ENCODE measurements around the gene SRGAP3. TPM values are rescaled to one million over a fixed set of nuclear protein-coding genes. Genes with fewer than 3 reads are reported as not detected.

Gene SRGAP3
- total RNA-seq, 2 experiments from 2014 or later: 2.8 to 3.2 TPM

DNA sequence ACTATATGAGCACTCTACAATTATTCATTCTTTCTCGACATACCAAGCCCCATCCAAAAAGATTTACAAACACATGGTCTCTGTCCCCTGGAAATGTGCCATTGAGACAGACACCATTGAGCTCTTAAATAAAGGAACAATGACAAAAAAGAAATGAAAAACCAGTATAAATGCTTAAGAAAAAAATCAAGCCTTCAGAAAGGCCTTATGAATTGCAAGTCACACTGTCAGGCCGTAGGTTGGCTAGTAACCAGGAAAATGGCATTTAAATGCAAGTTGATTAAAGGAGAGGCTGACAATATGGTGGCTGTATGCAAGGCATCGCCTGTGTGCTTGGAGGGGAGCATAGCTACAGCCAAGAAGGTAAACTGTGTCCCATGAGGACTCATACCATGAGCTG, 49.7 kb downstream of the SRGAP3 start:
- Mint-ChIP-seq H3K36me3 (no peaks in the 10 kb centered on the region), H3K27ac (no peak overlapping the region), H3K4me3 (no peak overlapping the region), H3K4me1 (no peaks in the 10 kb centered on the region), H3K9me3 (ENCODE audit: low read depth) (no peaks in the 10 kb centered on the region), H3K27me3 (peaks cover 23% of the 10 kb centered on the region)
- no peak for DNase-seq
- ATAC-seq: no peak
- CTCF ChIA-PET: no interaction called here

DNA sequence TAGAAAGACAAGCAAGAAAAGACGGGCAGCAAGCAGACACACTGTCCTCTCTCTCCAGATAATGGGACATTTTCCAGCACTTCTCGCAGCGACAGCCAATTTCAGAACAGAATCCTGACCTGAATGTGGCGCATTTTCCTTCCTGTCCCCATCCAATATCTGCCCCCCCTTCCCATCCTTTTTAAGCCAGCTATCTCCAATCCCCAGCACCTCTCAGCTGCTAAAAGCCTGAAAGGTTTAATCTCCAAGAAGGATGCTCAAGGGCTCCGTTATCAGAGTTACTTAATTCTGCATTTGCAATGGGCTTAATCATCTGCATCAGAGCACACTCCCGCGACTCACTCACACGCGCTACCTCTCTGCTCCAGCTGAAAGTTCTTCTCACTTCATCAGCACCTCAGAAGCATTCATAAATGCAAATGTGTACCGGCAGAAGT, 50.5 kb downstream of the SRGAP3 start:
- H3K36me3 Mint-ChIP-seq: no peaks in the 10 kb centered on the region
- no peak overlapping the region for H3K4me3 Mint-ChIP-seq
- CTCF ChIA-PET: no interaction called here
- H3K4me1 Mint-ChIP-seq: no peaks in the 10 kb centered on the region
- no peak overlapping the region for H3K27ac Mint-ChIP-seq
- DNase-seq: no peak
- no peaks in the 10 kb centered on the region for H3K9me3 Mint-ChIP-seq (ENCODE audit: low read depth)
- ATAC-seq: no peak
- H3K27me3 Mint-ChIP-seq: peaks cover 26% of the 10 kb centered on the region

- Mint-ChIP-seq H3K4me1 (no peaks in the 10 kb centered on the region), H3K4me3 (no peak overlapping the region), H3K27me3 (peaks cover 26% of the 10 kb centered on the region), H3K36me3 (no peaks in the 10 kb centered on the region), H3K27ac (no peak overlapping the region), H3K9me3 (ENCODE audit: low read depth) (no peaks in the 10 kb centered on the region)
- CTCF ChIA-PET: no interaction called here
- no peak for DNase-seq
- ATAC-seq: no peak
Observed at GRCh38 chr3:9198261-9198660, 51.2 kb downstream of the SRGAP3 start.

DNA sequence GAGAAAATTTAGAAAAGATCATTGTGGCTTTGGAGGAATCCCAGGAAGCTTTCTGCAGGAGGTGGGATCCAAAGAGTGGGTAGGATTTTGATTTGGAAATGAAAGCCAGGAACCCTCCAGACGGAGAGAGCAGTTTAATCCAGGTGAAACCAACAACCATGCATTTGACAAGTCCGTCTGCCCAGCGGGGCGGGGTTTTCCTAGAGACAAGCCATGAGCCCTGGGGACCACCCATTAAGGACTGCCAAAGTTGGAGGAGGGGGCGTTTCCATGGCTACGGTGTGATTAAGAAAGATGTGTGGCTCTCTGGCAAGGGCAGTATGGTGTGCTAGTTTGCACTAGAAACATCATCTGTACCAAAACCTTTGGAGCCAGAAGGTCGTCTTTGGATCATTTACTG, 53.4 kb downstream of the SRGAP3 start:
- no peaks in the 10 kb centered on the region for H3K9me3 Mint-ChIP-seq (ENCODE audit: low read depth)
- no peak overlapping the region for H3K4me3 Mint-ChIP-seq
- ATAC-seq: no peak
- H3K27me3 Mint-ChIP-seq: peaks cover 33% of the 10 kb centered on the region
- CTCF ChIA-PET: no interaction called here
- no peak overlapping the region for H3K27ac Mint-ChIP-seq
- no peaks in the 10 kb centered on the region for H3K36me3 Mint-ChIP-seq
- no peak for DNase-seq
- H3K4me1 Mint-ChIP-seq: no peaks in the 10 kb centered on the region

GRCh38 chr3:9195390-9195789, 54.1 kb downstream of the SRGAP3 start:
- CTCF ChIA-PET: no interaction called here
- H3K36me3 Mint-ChIP-seq: no peaks in the 10 kb centered on the region
- ATAC-seq: no peak

GRCh38 chr3:9194509-9195184, 54.8 kb downstream of the SRGAP3 start:
- Mint-ChIP-seq H3K27me3 (peaks cover 41% of the 10 kb centered on the region), H3K27ac (no peak overlapping the region), H3K36me3 (no peaks in the 10 kb centered on the region), H3K4me1 (no peaks in the 10 kb centered on the region), H3K4me3 (no peak overlapping the region), H3K9me3 (ENCODE audit: low read depth) (no peaks in the 10 kb centered on the region)
- CTCF ChIA-PET: no interaction called here
- ATAC-seq: no peak
- DNase-seq: no peak

More at GRCh38 chr3:9195390-9195789, 54.1 kb downstream of the SRGAP3 start:
- no peak for DNase-seq
- no peaks in the 10 kb centered on the region for H3K9me3 Mint-ChIP-seq (ENCODE audit: low read depth)
- no peak overlapping the region for H3K4me3 Mint-ChIP-seq
- no peak overlapping the region for H3K27ac Mint-ChIP-seq
- no peaks in the 10 kb centered on the region for H3K4me1 Mint-ChIP-seq
- H3K27me3 Mint-ChIP-seq: peaks cover 36% of the 10 kb centered on the region

GRCh38 chr3:9193633-9194195, 55.7 kb downstream of the SRGAP3 start:
- DNase-seq (no peak), ATAC-seq (no peak)
- Mint-ChIP-seq H3K4me1 (no peaks in the 10 kb centered on the region), H3K27ac (no peak overlapping the region), H3K9me3 (ENCODE audit: low read depth) (no peaks in the 10 kb centered on the region), H3K36me3 (no peaks in the 10 kb centered on the region), H3K4me3 (no peak overlapping the region), H3K27me3 (peaks cover 50% of the 10 kb centered on the region)
- CTCF ChIA-PET: no interaction called here

DNA sequence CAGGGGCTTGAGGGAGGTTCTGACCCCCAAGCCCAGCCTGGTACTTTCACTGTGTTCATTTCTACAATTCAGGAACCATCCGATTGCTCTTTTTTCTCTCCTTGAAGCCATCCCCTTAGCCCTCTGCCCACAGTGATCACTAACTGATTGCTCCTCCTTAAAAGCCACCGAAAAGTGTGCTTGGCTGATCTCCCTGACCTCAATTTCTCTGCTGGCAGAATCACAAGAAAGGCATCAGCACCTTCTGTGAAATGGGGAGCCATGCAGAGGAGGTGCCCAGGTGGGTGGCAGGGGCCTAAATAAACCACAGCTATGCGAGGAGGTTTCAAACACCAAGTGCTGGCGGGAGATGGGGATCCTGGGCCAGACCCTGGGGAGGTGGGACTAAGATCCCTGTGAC, 56.2 kb downstream of the SRGAP3 start:
- CTCF ChIA-PET: no interaction called here
- H3K9me3 Mint-ChIP-seq (ENCODE audit: low read depth): no peaks in the 10 kb centered on the region
- no peaks in the 10 kb centered on the region for H3K4me1 Mint-ChIP-seq
- peaks cover 55% of the 10 kb centered on the region for H3K27me3 Mint-ChIP-seq
- no peak for ATAC-seq
- no peak overlapping the region for H3K27ac Mint-ChIP-seq
- H3K4me3 Mint-ChIP-seq: no peak overlapping the region
- DNase-seq: no peak
- no peaks in the 10 kb centered on the region for H3K36me3 Mint-ChIP-seq

DNA sequence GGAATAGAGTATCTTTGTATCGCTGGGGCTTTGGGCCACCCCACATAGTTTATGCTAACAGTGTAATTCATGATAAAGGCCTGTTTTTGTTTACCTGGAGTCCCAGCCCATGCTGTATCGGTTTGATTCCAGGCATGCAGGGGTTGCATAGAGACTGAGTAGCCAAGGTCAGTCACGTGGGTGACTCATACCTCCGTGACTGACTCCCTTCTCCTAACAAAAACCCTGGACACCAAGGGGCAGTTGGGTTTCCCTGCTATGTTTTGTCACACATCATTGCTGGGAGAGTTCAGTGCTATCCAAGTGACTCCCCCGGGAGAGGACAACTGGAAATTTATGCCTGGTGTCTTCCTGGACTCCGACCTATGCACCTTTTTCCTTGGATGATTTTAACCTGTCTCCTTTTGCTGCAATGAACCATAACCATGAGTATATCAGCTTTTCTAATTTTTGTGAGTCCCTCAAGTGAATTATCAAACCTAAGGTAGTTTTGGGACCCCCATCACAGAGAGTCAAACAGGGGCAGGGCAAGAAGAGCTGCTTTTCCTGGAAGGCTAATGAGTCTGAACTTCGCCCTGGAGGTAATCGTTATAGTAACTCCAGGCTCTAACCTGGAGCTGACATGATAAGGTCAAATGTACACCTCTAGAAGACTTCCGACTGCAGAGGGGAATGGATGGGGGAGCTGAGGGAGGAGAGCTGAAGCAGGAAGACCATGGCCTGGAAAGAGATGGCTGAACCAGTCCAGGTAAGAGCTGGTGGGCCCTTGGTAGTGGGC, 57.0 kb downstream of the SRGAP3 start:
- no peak overlapping the region for H3K4me3 Mint-ChIP-seq
- H3K27me3 Mint-ChIP-seq: peaks cover 57% of the 10 kb centered on the region
- DNase-seq (no peak), ATAC-seq (no peak)
- H3K27ac Mint-ChIP-seq: no peak overlapping the region
- no peaks in the 10 kb centered on the region for H3K4me1 Mint-ChIP-seq
- CTCF ChIA-PET: no interaction called here
- H3K9me3 Mint-ChIP-seq (ENCODE audit: low read depth): no peaks in the 10 kb centered on the region
- no peaks in the 10 kb centered on the region for H3K36me3 Mint-ChIP-seq

- ATAC-seq: no peak
- CTCF ChIA-PET: no interaction called here
- H3K9me3 Mint-ChIP-seq (ENCODE audit: low read depth): no peaks in the 10 kb centered on the region
- peaks cover 50% of the 10 kb centered on the region for H3K27me3 Mint-ChIP-seq
- H3K36me3 Mint-ChIP-seq: no peaks in the 10 kb centered on the region
- no peak overlapping the region for H3K4me3 Mint-ChIP-seq
- H3K27ac Mint-ChIP-seq: no peak overlapping the region
- DNase-seq: no peak
- no peaks in the 10 kb centered on the region for H3K4me1 Mint-ChIP-seq
Observed at GRCh38 chr3:9190276-9190675, 59.2 kb downstream of the SRGAP3 start.

DNA sequence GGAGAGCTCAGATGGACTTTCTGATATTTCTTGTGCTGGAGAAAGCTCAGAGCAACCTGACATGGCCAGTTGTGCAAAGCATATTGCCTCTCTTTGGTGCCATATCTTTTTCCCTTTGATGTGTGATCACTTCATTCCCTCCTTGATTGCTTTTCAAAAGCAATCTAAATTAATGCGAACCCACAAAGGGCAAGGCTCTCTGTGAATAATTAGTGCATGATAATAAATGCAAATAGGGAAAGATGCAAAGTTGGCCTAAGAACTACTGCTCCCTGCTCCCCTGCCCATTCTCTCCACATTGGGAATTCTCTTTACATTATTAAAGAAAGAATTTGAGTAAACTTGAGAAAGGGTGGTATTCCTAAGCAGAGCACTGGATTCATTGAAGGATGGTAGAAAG, 60.9 kb downstream of the SRGAP3 start:
- H3K9me3 Mint-ChIP-seq (ENCODE audit: low read depth): no peaks in the 10 kb centered on the region
- no peaks in the 10 kb centered on the region for H3K4me1 Mint-ChIP-seq
- ATAC-seq (no peak), DNase-seq (no peak)
- H3K27me3 Mint-ChIP-seq: peaks cover 55% of the 10 kb centered on the region
- H3K4me3 Mint-ChIP-seq: no peak overlapping the region
- H3K36me3 Mint-ChIP-seq: no peaks in the 10 kb centered on the region
- no peak overlapping the region for H3K27ac Mint-ChIP-seq
- CTCF ChIA-PET: no interaction called here

GRCh38 chr3:9185701-9186100, 63.7 kb downstream of the SRGAP3 start:
- Mint-ChIP-seq H3K36me3 (no peaks in the 10 kb centered on the region), H3K4me3 (no peak overlapping the region)
- ATAC-seq: no peak

DNA sequence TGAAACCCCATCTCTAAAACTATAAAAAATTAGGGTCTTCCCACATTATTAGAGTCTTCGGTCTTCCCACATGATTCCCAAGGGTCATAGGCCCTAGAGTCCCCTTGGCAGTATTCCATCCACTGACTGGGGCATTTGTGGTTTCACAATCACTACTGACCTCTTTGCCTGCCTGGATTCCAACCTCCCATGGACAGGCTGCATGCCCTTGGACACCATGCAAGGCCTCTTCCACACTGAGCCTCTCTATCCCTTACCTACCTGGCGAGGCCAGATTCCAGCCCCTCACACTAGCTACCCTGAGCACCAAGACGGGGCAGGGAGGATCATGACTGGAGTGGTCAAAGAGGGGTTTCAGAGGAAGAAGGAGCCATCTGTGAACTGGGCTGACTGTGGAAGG, 64.4 kb downstream of the SRGAP3 start:
- CTCF ChIA-PET: no interaction called here
- peaks cover 15% of the 10 kb centered on the region for H3K4me1 Mint-ChIP-seq
- ATAC-seq: no peak
- H3K27me3 Mint-ChIP-seq: peaks cover 51% of the 10 kb centered on the region
- no peaks in the 10 kb centered on the region for H3K36me3 Mint-ChIP-seq
- no peaks in the 10 kb centered on the region for H3K9me3 Mint-ChIP-seq (ENCODE audit: low read depth)
- DNase-seq: no peak
- no peak overlapping the region for H3K4me3 Mint-ChIP-seq
- H3K27ac Mint-ChIP-seq: no peak overlapping the region

More at GRCh38 chr3:9185701-9186100, 63.7 kb downstream of the SRGAP3 start:
- no peak overlapping the region for H3K27ac Mint-ChIP-seq
- DNase-seq: no peak
- CTCF ChIA-PET: no interaction called here
- H3K4me1 Mint-ChIP-seq: peaks cover 9% of the 10 kb centered on the region
- H3K9me3 Mint-ChIP-seq (ENCODE audit: low read depth): no peaks in the 10 kb centered on the region
- H3K27me3 Mint-ChIP-seq: peaks cover 52% of the 10 kb centered on the region

DNA sequence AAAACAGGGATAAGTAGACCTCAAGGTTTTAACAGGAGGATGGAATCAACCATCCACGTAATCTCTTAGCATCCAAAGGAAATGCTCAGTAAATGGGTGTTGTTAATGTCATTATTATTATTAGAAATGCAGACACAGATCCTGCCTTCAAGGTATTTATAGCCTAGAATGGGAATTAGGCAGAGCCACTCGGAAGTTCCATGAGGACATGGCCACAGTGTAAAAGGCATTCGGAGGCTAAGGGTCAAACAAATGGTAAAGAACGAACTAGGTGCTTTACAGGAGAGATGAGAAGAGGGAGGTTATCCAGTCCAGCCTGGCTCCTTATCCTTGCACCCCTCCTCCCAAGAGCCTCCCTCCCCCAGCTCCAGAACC, 65.0 kb downstream of the SRGAP3 start:
- Mint-ChIP-seq H3K36me3 (peaks cover 2% of the 10 kb centered on the region), H3K4me1 (peaks cover 21% of the 10 kb centered on the region), H3K4me3 (no peak overlapping the region), H3K9me3 (ENCODE audit: low read depth) (no peaks in the 10 kb centered on the region), H3K27me3 (peaks cover 45% of the 10 kb centered on the region), H3K27ac (no peak overlapping the region)
- DNase-seq: no peak
- ATAC-seq: no peak
- CTCF ChIA-PET: no interaction called here
